Fibroblast of the aortic adventitia (primary cell): ENCODE measurements around the gene SLC24A3. TPM values are rescaled to one million over a fixed set of nuclear protein-coding genes. Genes with fewer than 3 reads are reported as not detected.

ENCODE experiments used
- DNase-seq: peaks from one replicate; pipeline ENCODE4 v3.0.0-alpha.2; 2010; ENCODE audit warnings: low read depth
- H3K4me3 ChIP-seq: 2 replicates; pipeline ENCODE4 v1.5.1; 2011; ENCODE audit warnings: low read depth, mild to moderate bottlenecking, control low read depth, low read length, moderate library complexity
- CTCF ChIP-seq: IDR thresholded peaks from 2 replicates; pipeline ENCODE4 v1.5.1; 2011; ENCODE audit warnings: mild to moderate bottlenecking, low read length, control low read depth, inconsistent platforms; ENCODE audit not compliant: insufficient read depth
- total RNA-seq: library from RNA; depleted of rRNA; stranded (reverse); fragments of >200 nt; gene quantifications from 2 replicates; pipeline ENCODE4 v1.2.3, GENCODE V29; 2012; ENCODE audit warnings: low replicate concordance

Gene SLC24A3
- total RNA-seq, 1 donor = not detected

DNA sequence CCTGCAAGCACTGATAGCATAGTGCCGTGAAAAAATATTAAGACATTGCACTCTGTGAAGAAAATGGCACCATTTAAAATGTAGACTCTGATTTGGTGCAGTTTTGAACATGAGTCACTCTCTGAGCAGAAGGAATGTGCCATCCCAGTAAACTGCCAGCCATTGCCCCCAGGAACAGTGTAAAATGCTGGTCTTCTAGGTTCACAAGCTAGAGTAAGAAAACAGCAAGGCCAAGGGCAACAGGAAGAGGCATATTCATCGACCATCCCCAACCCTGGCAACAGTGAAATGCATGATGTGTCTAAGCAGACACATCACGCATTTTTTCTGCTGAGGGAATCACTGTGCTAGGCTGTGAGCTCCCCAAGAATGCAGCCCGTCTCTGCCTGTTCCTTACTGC, 382.5 kb downstream of the SLC24A3 start:
- H3K4me3 ChIP-seq = no peak overlapping the region
- no peak for TF ChIP-seq CTCF
- DNase-seq = no peak

DNA sequence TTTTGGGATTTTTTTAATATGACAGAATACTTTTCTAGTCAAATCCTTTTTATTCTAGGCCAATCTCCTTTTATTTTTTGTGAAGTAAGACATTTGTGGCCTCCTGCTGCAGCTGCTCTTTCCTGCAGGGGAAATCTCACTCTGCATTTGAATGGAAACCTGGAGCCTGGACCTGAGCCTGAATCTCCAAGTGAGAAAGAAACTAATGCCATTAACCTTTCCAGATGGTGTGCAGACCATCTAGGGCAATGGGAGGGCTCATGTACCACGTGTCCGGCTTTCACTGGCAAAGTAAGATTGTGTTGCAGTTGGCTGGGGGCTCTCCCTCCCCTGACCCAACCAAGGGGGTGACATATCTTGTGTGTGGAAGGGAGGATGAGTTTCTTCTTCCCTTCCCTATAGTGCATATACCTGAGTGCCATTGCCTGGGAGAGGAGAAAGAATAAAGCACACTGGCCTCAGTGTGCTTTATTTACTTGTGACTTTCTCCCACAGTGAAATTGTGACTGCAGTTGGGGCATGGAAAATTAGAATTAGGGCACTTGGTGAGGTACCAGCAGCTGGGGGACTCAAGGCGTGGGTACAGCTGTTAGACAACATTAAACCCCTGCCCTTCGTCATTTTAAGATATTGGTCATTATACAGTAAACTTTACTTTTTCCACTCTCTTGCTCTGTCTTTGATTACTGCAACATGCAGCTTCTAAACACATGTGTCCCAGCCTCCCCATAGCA, 385.8 kb downstream of the SLC24A3 start:
- no peak for TF ChIP-seq CTCF
- no peak overlapping the region for H3K4me3 ChIP-seq
- DNase-seq = no peak

DNA sequence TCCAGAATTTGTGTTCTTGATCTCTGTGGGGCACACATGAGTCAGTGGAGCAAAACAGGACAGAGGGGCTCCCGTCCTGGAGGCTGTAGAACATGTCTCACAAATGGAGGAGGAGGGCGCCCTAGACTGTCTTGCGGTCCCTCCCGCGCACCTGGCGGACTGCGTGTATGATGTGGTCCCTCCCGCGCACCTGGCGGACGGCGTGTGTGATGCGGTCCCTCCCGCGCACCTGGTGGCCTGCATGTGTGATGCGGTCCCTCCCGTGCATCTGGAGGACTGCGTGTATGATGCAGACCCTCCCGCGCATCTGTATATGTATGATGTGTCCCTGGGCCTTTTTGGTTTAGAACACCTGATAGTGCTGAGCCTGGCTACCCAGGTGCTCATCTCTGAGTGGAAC, 386.8 kb downstream of the SLC24A3 start:
- TF ChIP-seq CTCF = no peak
- H3K4me3 ChIP-seq = no peak overlapping the region
- DNase-seq = no peak

GRCh38 chr20:19600042-19600441, 387.6 kb downstream of the SLC24A3 start:
- TF ChIP-seq CTCF = no peak
- no peak overlapping the region for H3K4me3 ChIP-seq
- no peak for DNase-seq

DNA sequence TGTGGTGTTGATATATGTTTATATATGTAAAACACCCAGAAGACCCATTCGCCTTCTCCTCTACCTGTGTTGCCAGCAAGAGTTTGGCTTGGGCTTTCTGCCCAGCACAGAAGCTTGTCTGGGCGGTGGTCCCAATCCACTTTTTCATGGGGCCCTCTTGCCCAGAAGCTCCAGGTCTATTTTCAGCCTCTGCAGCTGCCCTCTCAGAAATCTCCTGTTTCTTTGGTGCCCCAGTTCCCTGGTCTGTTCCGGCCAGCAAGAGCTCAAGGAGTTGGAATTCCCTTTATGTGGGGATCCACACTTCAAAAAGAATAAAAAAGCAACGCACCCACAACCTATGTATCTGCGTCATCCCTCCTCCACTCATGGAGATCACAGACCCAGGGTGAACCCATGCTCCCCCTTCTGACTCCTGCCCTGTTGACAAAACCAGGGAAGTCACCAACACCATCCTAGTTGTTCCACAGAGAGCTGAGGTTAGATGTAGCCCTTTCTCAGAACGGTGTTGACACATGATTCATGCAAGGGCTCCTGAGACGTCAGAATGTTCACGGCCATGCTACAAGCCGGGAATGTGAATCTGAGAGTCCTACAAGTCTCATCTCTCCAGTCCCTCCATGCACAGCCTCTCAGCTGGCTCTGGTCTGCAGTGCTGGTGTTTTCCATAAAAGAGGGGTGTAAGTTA, 388.8 kb downstream of the SLC24A3 start:
- TF ChIP-seq CTCF = no peak

GRCh38 chr20:19602675-19603375, 390.4 kb downstream of the SLC24A3 start:
- H3K4me3 ChIP-seq = no peak overlapping the region
- no peak for DNase-seq
- no peak for TF ChIP-seq CTCF

More for the DNA sequence above, 388.8 kb downstream of the SLC24A3 start:
- no peak overlapping the region for H3K4me3 ChIP-seq
- no peak for DNase-seq
